Measurements from ENCODE around the gene TRIM2. TPM values are rescaled to one million over a fixed set of nuclear protein-coding genes. Genes with fewer than 3 reads are reported as not detected.

The TRIM2 gene
- total and polyA plus RNA-seq, 8 donors: 11.0 to 39.2 (median 21.4) TPM

GRCh38 chr4:153244969-153245368 is 40.7 kb downstream of the TRIM2 start:
- H3K4me1 ChIP-seq: peaks cover 28 to 44% (median 33%) of the 10 kb centered on the region in 3 donors
- no peaks in the 10 kb centered on the region for H3K9me3 ChIP-seq
- H3K4me3 ChIP-seq: no peak overlapping the region
- FAIRE-seq (no peak), ATAC-seq (peak in 3 of 4 donors; percentile 36 to 55 (median 49)), DNase-seq (peak in 1 of 6 donors; percentile 24)
- H3K27me3 ChIP-seq: no peaks in the 10 kb centered on the region
- TF ChIP-seq CTCF (IDR thresholded peaks at IDR 0.05): no peak
- 34 to 37% methylated on average over 3 of the region's 3 CpGs for WGBS, 2 donors
- peak overlapping the region in 1 of 4 donors; percentile 32 for H3K27ac ChIP-seq
- intact Hi-C loops (cut with DNase I): no loop called here
- H3K36me3 ChIP-seq: no peaks in the 10 kb centered on the region

- FAIRE-seq (no peak), ATAC-seq (no peak), DNase-seq (no peak)
- intact Hi-C loops (cut with DNase I): no loop called here
- 80 to 85% methylated on average over 3 of the region's 3 CpGs for WGBS, 2 donors
- Histone ChIP-seq H3K36me3 (no peaks in the 10 kb centered on the region), H3K9me3 (no peaks in the 10 kb centered on the region), H3K4me1 (peaks cover 28 to 44% (median 33%) of the 10 kb centered on the region in 3 donors), H3K27me3 (no peaks in the 10 kb centered on the region), H3K27ac (no peak overlapping the region), H3K4me3 (no peak overlapping the region)
- TF ChIP-seq CTCF (IDR thresholded peaks at IDR 0.05): no peak
These were observed 41.5 kb downstream of the TRIM2 start for GRCh38 chr4:153245775-153246174.

- FAIRE-seq (no peak), ATAC-seq (no peak), DNase-seq (no peak)
- no peak overlapping the region for H3K27ac ChIP-seq
- no peaks in the 10 kb centered on the region for H3K9me3 ChIP-seq
- 62 to 66% methylated on average over 7 of the region's 7 CpGs for WGBS, 2 donors
- no peaks in the 10 kb centered on the region for H3K27me3 ChIP-seq
- TF ChIP-seq CTCF (IDR thresholded peaks at IDR 0.05): no peak
- intact Hi-C loops (cut with DNase I): no loop called here
- no peaks in the 10 kb centered on the region for H3K36me3 ChIP-seq
- peaks cover 28 to 39% (median 33%) of the 10 kb centered on the region in 3 donors for H3K4me1 ChIP-seq
- H3K4me3 ChIP-seq: no peak overlapping the region
These were observed 42.3 kb downstream of the TRIM2 start for GRCh38 chr4:153246446-153247115.

GRCh38 chr4:153247116-153247490 is 42.9 kb downstream of the TRIM2 start:
- FAIRE-seq (no peak), ATAC-seq (no peak), DNase-seq (no peak)
- H3K27me3 ChIP-seq: no peaks in the 10 kb centered on the region
- no peak overlapping the region for H3K4me3 ChIP-seq
- H3K36me3 ChIP-seq: no peaks in the 10 kb centered on the region
- no peak for TF ChIP-seq CTCF (IDR thresholded peaks at IDR 0.05)
- peaks cover 25 to 34% (median 28%) of the 10 kb centered on the region in 3 donors for H3K4me1 ChIP-seq
- 90 to 91% methylated on average over 6 of the region's 6 CpGs for WGBS, 2 donors
- intact Hi-C loops (cut with DNase I): no loop called here
- no peaks in the 10 kb centered on the region for H3K9me3 ChIP-seq
- no peak overlapping the region for H3K27ac ChIP-seq

- Histone ChIP-seq H3K27ac (peak overlapping the region; percentile 70 to 88 (median 86)), H3K4me3 (peak overlapping the region; percentile 20 to 60 (median 36)), H3K4me1 (peaks cover 15 to 22% (median 18%) of the 10 kb centered on the region in 3 donors), H3K36me3 (no peaks in the 10 kb centered on the region), H3K9me3 (no peaks in the 10 kb centered on the region), H3K27me3 (no peaks in the 10 kb centered on the region)
- ATAC-seq (peak; percentile 15 to 28 (median 25)), DNase-seq (peak in 3 of 6 donors; percentile 26 to 62 (median 42)), FAIRE-seq (no peak)
- intact Hi-C loops (cut with DNase I): no loop called here
- TF ChIP-seq CTCF (IDR thresholded peaks at IDR 0.05): no peak
- WGBS, 2 donors: 10% methylated on average over 14 of the region's 14 CpGs
These were observed 44.5 kb downstream of the TRIM2 start for GRCh38 chr4:153248641-153249198.
